IPS-18c (cell line): ENCODE measurements around the gene GXYLT1.
"Not testable (repeated sequence)": the region's sequence is repeated elsewhere in the genome, so short reads cannot be mapped to it uniquely, and the experiment has no call there.

Experiments
- H3K4me3 ChIP-seq: 2 replicates; pipeline ENCODE4 v1.7.0; 2013; ENCODE audit warnings: low read depth, mild to moderate bottlenecking, low read length, moderate library complexity; ENCODE audit not compliant: insufficient read depth
- H3K9me3 ChIP-seq: one replicate; pipeline ENCODE4 v1.6.1; 2013; ENCODE audit warnings: mild to moderate bottlenecking, low read length, moderate library complexity; ENCODE audit not compliant: control insufficient read depth, insufficient read depth

GXYLT1 gene

DNA sequence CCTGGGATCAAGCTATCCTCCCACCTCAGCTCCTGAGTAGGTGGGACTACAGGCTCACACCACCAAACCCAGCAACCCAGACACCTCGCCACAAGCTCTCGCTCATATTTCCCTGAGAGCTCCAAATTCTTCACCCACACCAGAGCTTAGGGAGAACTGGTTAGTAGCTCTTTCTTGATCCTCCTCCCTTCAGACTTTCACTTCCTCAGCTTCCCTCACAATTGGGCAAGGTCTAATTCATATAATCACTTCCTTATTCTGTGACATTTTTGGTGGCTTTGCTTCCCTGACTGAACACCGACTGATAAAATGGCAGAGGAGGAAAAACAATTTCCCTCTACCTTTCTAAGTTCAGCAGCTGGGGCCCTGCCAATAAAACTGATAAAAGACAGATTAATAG lies 88.5 kb downstream of the GXYLT1 start:
- peaks cover 6% of the 10 kb centered on the region for H3K9me3 ChIP-seq
- no peak overlapping the region for H3K4me3 ChIP-seq

DNA sequence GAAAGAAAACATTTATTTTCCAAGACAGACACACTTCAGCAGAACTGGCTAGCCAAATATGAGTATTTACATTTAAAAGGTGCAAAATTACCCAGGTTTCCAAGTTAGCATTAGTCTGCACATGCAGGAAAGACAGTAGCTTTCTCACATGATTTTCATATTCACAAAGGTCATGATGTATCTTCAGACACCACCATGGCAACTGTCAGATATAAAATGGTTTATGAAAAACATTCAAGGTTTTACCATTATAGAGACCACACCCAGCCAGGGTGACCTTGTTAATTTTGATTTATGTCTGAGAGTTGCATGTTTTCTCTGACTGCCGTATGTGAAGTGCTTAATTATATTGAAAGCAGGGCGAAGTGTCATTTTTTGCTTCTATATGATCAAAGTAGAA lies 91.2 kb downstream of the GXYLT1 start:
- H3K4me3 ChIP-seq, result no peak overlapping the region
- peaks cover 8% of the 10 kb centered on the region for H3K9me3 ChIP-seq

DNA sequence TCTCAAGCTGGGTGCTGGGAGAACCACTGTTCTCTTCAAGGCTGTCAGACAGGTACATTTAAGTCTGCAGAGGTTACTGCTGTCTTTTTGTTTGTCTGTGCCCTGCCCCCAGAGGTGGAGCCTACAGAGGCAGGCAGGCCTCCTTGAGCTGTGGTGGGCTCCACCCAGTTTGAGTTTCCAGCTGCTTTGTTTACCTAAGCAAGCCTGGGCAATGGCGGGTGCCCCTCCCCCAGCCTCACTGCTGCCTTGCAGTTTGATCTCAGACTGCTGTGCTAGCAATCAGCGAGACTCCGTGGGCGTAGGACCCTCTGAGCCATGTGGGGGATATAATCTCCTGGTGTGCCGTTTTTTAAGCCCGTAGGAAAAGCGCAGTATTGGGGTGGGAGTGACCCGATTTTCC lies 95.7 kb downstream of the GXYLT1 start:
- not testable (repeated sequence) for H3K4me3 ChIP-seq

DNA sequence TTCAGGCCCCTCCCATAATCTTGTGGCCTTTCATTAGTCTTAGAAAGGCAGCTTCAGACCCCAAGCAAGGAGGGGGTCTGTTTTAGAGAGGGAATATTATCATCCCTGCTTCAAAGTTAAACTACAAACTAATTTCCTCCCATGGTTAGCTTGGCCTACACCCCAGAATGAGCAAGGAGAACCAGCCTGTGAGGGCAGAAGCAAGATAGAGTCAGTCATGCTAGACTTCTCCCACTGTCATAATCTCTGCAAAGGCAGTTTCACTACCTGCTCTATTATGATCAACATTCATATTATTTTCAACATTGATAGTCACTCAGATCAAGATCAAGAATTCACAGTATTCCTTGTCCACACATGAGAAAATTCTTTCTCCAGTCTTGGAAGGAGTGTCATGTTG lies 105.1 kb downstream of the GXYLT1 start:
- no peak overlapping the region for H3K4me3 ChIP-seq
- H3K9me3 ChIP-seq, result no peaks in the 10 kb centered on the region

More for the DNA sequence above, 95.7 kb downstream of the GXYLT1 start:
- H3K9me3 ChIP-seq, result not testable (repeated sequence)

- Histone ChIP-seq H3K4me3 (no peak overlapping the region), H3K9me3 (no peaks in the 10 kb centered on the region)
Measured at GRCh38 chr12:42039176-42039575, 105.5 kb downstream of the GXYLT1 start.

DNA sequence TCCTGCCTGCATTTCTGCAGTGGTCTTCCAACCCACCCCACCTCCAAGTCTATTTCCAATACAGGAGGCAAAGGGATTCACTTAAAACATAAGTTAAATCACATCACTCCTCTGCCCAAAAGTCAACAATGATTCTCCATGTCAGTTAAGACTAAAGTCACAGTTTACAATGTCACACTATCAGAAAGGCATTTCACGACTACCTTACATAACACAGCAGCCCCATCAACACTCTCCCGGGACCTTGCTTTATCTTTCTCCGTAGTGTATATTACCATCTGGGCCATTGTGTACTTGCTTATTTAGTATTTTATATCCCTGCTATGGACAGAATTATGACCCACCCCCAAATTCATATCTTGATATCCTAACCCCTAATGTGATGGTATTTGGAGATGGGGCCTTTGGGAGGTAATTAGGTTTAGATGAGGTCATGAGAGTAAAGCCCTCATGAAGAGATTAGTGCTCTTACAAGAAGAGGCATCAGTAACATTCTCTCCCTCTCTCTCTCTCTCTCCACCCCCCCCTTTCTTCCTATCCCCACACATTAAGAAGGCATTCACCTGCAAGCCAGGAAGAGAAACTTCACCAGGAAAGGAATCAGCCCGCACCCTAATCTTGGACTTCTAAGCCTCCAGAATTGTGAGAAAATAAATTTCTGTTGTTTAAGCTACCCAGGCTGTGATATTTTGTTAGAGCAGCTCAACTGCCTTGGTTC lies 112.7 kb downstream of the GXYLT1 start:
- Histone ChIP-seq H3K9me3 (no peaks in the 10 kb centered on the region), H3K4me3 (no peak overlapping the region)
